Measurements from ENCODE around the gene PRICKLE2.

DNA sequence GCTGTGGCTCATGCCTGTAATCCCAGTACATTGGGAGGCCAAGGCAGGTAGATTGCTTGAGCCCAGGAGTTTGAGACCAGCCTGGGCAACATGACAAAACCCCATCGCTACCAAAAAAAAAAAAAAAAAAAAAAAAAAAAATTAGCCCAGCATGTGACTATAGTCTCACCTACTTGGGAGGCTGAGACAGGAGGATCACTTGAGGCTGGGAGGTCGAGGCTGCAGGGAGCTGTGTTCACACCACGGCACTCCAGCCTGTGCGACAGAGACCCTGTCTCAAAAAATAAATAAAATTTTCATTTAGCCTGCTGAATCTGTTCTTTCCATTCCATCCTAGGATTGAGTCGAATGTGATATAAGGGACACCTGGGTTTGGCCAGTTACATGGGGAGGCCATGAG is 14.6 kb upstream of the PRICKLE2 start:
- no peak for TF ChIP-seq CTCF (IDR thresholded peaks at IDR 0.05)
- no peak for TF ChIP-seq POLR2A (IDR thresholded peaks at IDR 0.05)

Measured in right lobe of liver (tissue), 4 donors.